Measurements from ENCODE around the gene YWHAH. TPM values are rescaled to one million over a fixed set of nuclear protein-coding genes. Genes with fewer than 3 reads are reported as not detected.

YWHAH gene
- total and polyA plus RNA-seq, 4 donors = 26.1 to 75.0 (median 42.4) TPM

GRCh38 chr22:31954535-31955523 lies 10.5 kb downstream of the YWHAH start:
- no peak for TF ChIP-seq EGR1 (IDR thresholded peaks at IDR 0.05; ENCODE audit: low read depth in 2 of 2)
- TF ChIP-seq SP1 (IDR thresholded peaks at IDR 0.05) = no peak
- no peak for TF ChIP-seq FOXA1 (IDR thresholded peaks at IDR 0.05)
- H3K9ac ChIP-seq (ENCODE audit: low read depth in 1 of 2, low read length in 2 of 2) = no peak overlapping the region
- no peaks in the 10 kb centered on the region for H3K9me3 ChIP-seq (ENCODE audit: control insufficient read depth in 4 of 4, low read length in 3 of 4)
- DNase-seq (ENCODE audit: low spot score) = no peak
- H3K36me3 ChIP-seq (ENCODE audit: control insufficient read depth in 4 of 4, insufficient read depth in 3 of 4, low read depth in 1 of 4, low read length in 3 of 4) = peaks cover 0 to 24% (median 17%) of the 10 kb centered on the region in 4 donors
- H3K4me1 ChIP-seq (ENCODE audit: control insufficient read depth in 4 of 4, insufficient read depth in 4 of 4, low read length in 3 of 4) = peaks cover 0 to 7% (median 2%) of the 10 kb centered on the region in 4 donors
- no peak overlapping the region for H3K4me3 ChIP-seq (ENCODE audit: low read depth in 1 of 3, low read length in 3 of 3)
- no peaks in the 10 kb centered on the region for H3K27me3 ChIP-seq (ENCODE audit: control insufficient read depth in 4 of 4, insufficient read depth in 4 of 4, low read length in 3 of 4)
- WGBS = 87% methylated on average over 11 of the region's 11 CpGs
- H3K27ac ChIP-seq (ENCODE audit: low read depth in 1 of 2, low read length in 2 of 2) = peak overlapping the region in 1 of 2 donors; percentile 25

GRCh38 chr22:31956360-31956759 lies 12.0 kb downstream of the YWHAH start:
- Histone ChIP-seq H3K9ac (ENCODE audit: low read depth in 1 of 2, low read length in 2 of 2) (no peak overlapping the region), H3K27me3 (ENCODE audit: control insufficient read depth in 4 of 4, insufficient read depth in 4 of 4, low read length in 3 of 4) (no peaks in the 10 kb centered on the region), H3K9me3 (ENCODE audit: control insufficient read depth in 4 of 4, low read length in 3 of 4) (no peaks in the 10 kb centered on the region), H3K4me1 (ENCODE audit: control insufficient read depth in 4 of 4, insufficient read depth in 4 of 4, low read length in 3 of 4) (peaks cover 0 to 7% (median 2%) of the 10 kb centered on the region in 4 donors), H3K4me3 (ENCODE audit: low read depth in 1 of 3, low read length in 3 of 3) (no peak overlapping the region), H3K27ac (ENCODE audit: low read depth in 1 of 2, low read length in 2 of 2) (no peak overlapping the region), H3K36me3 (ENCODE audit: control insufficient read depth in 4 of 4, insufficient read depth in 3 of 4, low read depth in 1 of 4, low read length in 3 of 4) (peaks cover 0 to 21% (median 17%) of the 10 kb centered on the region in 4 donors)
- 94% methylated on average over 12 of the region's 12 CpGs for WGBS
- TF ChIP-seq MAX (IDR thresholded peaks at IDR 0.05) (no peak), YY1 (IDR thresholded peaks at IDR 0.05) (no peak), JUND (IDR thresholded peaks at IDR 0.05) (no peak), REST (IDR thresholded peaks at IDR 0.05) (no peak), RXRA (IDR thresholded peaks at IDR 0.05) (no peak)
- TF ChIP-seq, protein P1, sequence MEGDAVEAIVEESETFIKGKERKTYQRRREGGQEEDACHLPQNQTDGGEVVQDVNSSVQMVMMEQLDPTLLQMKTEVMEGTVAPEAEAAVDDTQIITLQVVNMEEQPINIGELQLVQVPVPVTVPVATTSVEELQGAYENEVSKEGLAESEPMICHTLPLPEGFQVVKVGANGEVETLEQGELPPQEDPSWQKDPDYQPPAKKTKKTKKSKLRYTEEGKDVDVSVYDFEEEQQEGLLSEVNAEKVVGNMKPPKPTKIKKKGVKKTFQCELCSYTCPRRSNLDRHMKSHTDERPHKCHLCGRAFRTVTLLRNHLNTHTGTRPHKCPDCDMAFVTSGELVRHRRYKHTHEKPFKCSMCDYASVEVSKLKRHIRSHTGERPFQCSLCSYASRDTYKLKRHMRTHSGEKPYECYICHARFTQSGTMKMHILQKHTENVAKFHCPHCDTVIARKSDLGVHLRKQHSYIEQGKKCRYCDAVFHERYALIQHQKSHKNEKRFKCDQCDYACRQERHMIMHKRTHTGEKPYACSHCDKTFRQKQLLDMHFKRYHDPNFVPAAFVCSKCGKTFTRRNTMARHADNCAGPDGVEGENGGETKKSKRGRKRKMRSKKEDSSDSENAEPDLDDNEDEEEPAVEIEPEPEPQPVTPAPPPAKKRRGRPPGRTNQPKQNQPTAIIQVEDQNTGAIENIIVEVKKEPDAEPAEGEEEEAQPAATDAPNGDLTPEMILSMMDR (IDR thresholded peaks at IDR 0.05; ENCODE audit: low read depth, low read length, missing input control) = no peak
- DNase-seq (ENCODE audit: low spot score) = no peak

- H3K36me3 ChIP-seq (ENCODE audit: control insufficient read depth in 4 of 4, insufficient read depth in 3 of 4, low read depth in 1 of 4, low read length in 3 of 4) = peaks cover 0 to 21% (median 17%) of the 10 kb centered on the region in 4 donors
- H3K27ac ChIP-seq (ENCODE audit: low read depth in 1 of 2, low read length in 2 of 2) = no peak overlapping the region
- no peak overlapping the region for H3K4me3 ChIP-seq (ENCODE audit: low read depth in 1 of 3, low read length in 3 of 3)
- H3K27me3 ChIP-seq (ENCODE audit: control insufficient read depth in 4 of 4, insufficient read depth in 4 of 4, low read length in 3 of 4) = no peaks in the 10 kb centered on the region
- no peaks in the 10 kb centered on the region for H3K9me3 ChIP-seq (ENCODE audit: control insufficient read depth in 4 of 4, low read length in 3 of 4)
- H3K9ac ChIP-seq (ENCODE audit: low read depth in 1 of 2, low read length in 2 of 2) = no peak overlapping the region
- DNase-seq (ENCODE audit: low spot score) = no peak
- WGBS = 90% methylated on average over 9 of the region's 9 CpGs
- H3K4me1 ChIP-seq (ENCODE audit: control insufficient read depth in 4 of 4, insufficient read depth in 4 of 4, low read length in 3 of 4) = no peaks in the 10 kb centered on the region
- TF ChIP-seq GABPA (IDR thresholded peaks at IDR 0.05 in 1 of 2, conservative IDR thresholded peaks at IDR 0.05 in 1 of 2) (no peak), REST (IDR thresholded peaks at IDR 0.05) (no peak), SP1 (IDR thresholded peaks at IDR 0.05) (no peak), HNF4A (conservative IDR thresholded peaks at IDR 0.05) (no peak), JUND (IDR thresholded peaks at IDR 0.05) (no peak), FOXA2 (IDR thresholded peaks at IDR 0.05) (no peak)
- TF ChIP-seq, protein P2, sequence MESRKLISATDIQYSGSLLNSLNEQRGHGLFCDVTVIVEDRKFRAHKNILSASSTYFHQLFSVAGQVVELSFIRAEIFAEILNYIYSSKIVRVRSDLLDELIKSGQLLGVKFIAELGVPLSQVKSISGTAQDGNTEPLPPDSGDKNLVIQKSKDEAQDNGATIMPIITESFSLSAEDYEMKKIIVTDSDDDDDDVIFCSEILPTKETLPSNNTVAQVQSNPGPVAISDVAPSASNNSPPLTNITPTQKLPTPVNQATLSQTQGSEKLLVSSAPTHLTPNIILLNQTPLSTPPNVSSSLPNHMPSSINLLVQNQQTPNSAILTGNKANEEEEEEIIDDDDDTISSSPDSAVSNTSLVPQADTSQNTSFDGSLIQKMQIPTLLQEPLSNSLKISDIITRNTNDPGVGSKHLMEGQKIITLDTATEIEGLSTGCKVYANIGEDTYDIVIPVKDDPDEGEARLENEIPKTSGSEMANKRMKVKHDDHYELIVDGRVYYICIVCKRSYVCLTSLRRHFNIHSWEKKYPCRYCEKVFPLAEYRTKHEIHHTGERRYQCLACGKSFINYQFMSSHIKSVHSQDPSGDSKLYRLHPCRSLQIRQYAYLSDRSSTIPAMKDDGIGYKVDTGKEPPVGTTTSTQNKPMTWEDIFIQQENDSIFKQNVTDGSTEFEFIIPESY (IDR thresholded peaks at IDR 0.05) = no peak
These were observed 13.7 kb downstream of the YWHAH start for GRCh38 chr22:31957970-31958594.
